Stimulated activated CD4-positive, alpha-beta T cell treated with anti-CD3 and anti-CD28 coated beads, Interleukin-1b, Interleukin-23, amount 100 ng/mL, for 24 hours (primary cell): Measurements from ENCODE around the gene P2RX7.

ENCODE experiments used
- DNase-seq, 4 experiments: peaks; one replicate each; pipeline ENCODE4 v3.0.0-alpha.2; 2020; ENCODE audit warnings: low read depth in 4 of 4, low spot score in 1 of 4

Gene P2RX7

GRCh38 chr12:121110211-121110940 lies 22.3 kb upstream of the P2RX7 start:
- DNase-seq, result peak in 2 of 4 experiments; percentile 44 to 47

GRCh38 chr12:121111684-121112083 lies 21.0 kb upstream of the P2RX7 start:
- DNase-seq, result no peak

- DNase-seq, result no peak
Observed at GRCh38 chr12:121112496-121112895, 20.2 kb upstream of the P2RX7 start.

- DNase-seq, result no peak
Observed at GRCh38 chr12:121113057-121113456, 19.6 kb upstream of the P2RX7 start.

GRCh38 chr12:121114019-121114639 lies 18.5 kb upstream of the P2RX7 start:
- no peak for DNase-seq

- no peak for DNase-seq
Observed at GRCh38 chr12:121114806-121115205, 17.9 kb upstream of the P2RX7 start.

GRCh38 chr12:121115530-121115929 lies 17.1 kb upstream of the P2RX7 start:
- no peak for DNase-seq

GRCh38 chr12:121116318-121117225 lies 16.1 kb upstream of the P2RX7 start:
- no peak for DNase-seq

- no peak for DNase-seq
Observed at GRCh38 chr12:121117226-121117777, 15.4 kb upstream of the P2RX7 start.

GRCh38 chr12:121120323-121120722 lies 12.4 kb upstream of the P2RX7 start:
- no peak for DNase-seq

GRCh38 chr12:121120989-121121755 lies 11.5 kb upstream of the P2RX7 start:
- DNase-seq, result no peak

- DNase-seq, result no peak
Observed at GRCh38 chr12:121121805-121122204, 10.9 kb upstream of the P2RX7 start.

GRCh38 chr12:121123488-121123887 lies 9.2 kb upstream of the P2RX7 start:
- DNase-seq, result no peak

GRCh38 chr12:121124402-121125109 lies 8.1 kb upstream of the P2RX7 start:
- DNase-seq, result no peak

GRCh38 chr12:121127501-121127900 lies 5.2 kb upstream of the P2RX7 start:
- DNase-seq, result no peak

- DNase-seq, result peak; percentile 50 to 79 (median 68)
Observed at GRCh38 chr12:121128908-121129810, 3.5 kb upstream of the P2RX7 start.

GRCh38 chr12:121129811-121130147 lies 2.9 kb upstream of the P2RX7 start:
- DNase-seq, result no peak

GRCh38 chr12:121130866-121131373 lies 1.8 kb upstream of the P2RX7 start:
- no peak for DNase-seq

- no peak for DNase-seq
Observed at GRCh38 chr12:121131941-121132341, 735 bp upstream of the P2RX7 start.
